ENCODE results near the gene PPP1R14C. TPM values are rescaled to one million over a fixed set of nuclear protein-coding genes. Genes with fewer than 3 reads are reported as not detected.
"Not testable (repeated sequence)": the region's sequence is repeated elsewhere in the genome, so short reads cannot be mapped to it uniquely, and the experiment has no call there.

PPP1R14C gene
- polyA plus RNA-seq, 1 donor from 2014 or later, result not detected

DNA sequence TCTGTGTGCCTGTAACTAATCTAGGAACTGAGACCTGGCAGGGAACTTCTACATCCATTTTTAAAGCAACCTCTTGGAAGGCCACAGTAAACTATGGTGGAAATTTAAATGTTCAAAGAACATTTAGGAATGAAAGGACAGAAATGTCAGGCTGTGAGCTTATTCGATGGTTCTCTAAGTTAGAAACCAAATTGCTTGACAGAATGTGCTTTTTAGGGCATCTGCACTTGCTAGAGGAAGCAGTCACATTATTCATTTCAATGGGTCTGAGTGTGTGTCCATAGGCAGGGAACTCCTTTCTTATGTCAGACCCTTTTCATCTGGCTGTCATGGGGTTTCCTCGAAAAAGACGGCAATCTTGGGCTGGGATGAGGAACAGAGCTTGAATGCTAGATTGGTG, 84.4 kb downstream of the PPP1R14C start:
- Mint-ChIP-seq H3K4me3 (no peak overlapping the region), H3K9me3 (peaks cover 0 to under 1% (median 0%) of the 10 kb centered on the region in 3 donors), H3K4me1 (no peaks in the 10 kb centered on the region), H3K27me3 (peaks cover 4% of the 10 kb centered on the region), H3K27ac (no peak overlapping the region), H3K36me3 (peaks cover 3% of the 10 kb centered on the region)

DNA sequence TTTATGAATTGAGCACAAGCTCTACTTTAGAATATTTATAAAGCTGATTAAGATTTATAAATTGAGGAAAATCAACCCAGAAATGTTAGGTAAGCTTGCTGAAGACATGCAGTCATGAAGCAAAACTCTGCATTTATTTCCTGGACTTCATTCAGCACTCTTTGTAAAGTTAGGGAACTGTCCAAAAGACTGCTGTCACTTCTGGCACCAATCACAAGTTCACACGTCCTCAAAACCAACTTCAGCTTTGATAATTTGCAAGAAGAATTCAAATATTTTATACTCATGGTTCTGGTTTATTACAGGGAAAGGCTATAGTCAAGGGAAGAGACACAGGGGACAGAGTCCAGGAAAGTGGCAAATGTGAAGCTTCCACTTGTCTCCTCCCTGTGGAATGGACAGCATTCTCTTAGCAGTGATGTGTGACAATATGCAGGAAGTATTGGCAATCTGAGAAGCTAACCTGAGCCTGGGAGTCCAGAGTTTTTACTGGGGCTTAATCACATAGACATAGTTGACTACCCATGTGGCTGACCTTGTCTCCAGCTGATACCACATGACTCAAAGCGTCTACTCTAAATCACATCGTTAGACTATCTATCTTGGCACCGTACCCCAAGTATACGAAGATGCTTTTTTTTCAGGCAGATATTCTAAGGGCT, 85.4 kb downstream of the PPP1R14C start:
- Mint-ChIP-seq H3K27me3 (peaks cover 4% of the 10 kb centered on the region), H3K27ac (no peak overlapping the region), H3K4me1 (peaks cover 0 to 8% (median 0%) of the 10 kb centered on the region in 3 donors), H3K36me3 (peaks cover 3% of the 10 kb centered on the region), H3K9me3 (peaks cover 0 to 8% (median 0%) of the 10 kb centered on the region in 3 donors), H3K4me3 (no peak overlapping the region)

DNA sequence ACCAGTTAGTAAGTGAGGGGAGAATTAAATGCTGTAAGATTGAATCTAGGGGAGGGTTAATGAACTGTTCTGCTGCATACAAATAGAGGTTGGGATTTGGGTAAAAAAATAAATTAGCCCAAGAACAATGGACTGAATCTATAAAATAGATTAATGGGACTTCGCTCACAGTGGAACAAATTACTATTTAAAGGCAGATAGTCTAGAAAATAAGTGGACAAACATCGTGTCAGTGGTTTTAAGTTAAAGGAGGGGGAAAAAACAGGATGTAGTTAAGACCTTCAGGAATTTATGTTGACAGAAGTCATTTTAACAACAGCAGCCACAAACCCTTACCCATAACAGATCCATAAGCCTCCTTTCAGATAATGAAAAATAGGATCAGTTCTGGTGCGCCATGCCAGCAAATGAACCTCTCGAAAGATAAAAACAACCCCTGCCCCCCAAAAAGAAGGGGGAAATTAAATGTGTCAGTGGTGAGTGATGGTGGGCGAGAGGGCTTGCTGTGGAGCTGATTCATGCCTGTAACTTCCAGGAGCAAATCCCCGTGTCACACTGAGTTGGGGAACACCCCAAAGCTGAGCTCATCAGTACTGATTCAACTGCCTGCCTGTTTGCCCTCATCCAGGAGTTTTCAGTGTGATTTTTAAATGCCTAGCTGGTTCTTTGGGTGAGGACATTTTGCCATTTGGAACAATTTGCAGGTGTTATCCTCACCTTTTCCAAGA, 86.8 kb downstream of the PPP1R14C start:
- Mint-ChIP-seq H3K9me3 (peaks cover 0 to 8% (median 2%) of the 10 kb centered on the region in 3 donors), H3K27ac (no peak overlapping the region), H3K4me1 (peaks cover 0 to 8% (median 0%) of the 10 kb centered on the region in 3 donors)

DNA sequence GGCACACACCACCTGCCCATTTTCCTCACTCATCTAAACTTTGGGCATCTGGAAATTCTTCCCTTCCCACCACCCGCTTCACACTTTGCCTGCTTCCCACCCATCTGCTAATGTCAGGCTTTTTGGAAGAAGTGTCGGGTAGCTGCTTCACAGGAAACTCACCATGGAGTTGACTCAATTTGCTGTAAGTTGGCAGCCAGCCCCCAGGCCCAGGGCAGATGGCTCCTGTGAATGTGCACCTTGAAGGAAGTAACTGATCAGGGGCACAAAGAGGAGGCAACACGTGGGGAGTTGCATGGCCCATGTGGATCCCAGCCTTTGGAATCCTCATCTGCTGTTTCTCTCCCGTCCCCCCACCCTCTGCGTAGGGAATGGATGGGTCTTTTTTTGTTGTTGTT, 87.3 kb downstream of the PPP1R14C start:
- no peak overlapping the region for H3K4me3 Mint-ChIP-seq
- H3K4me1 Mint-ChIP-seq, result peaks cover 0 to 8% (median under 1%) of the 10 kb centered on the region in 3 donors
- H3K9me3 Mint-ChIP-seq, result peaks cover 0 to 8% (median 2%) of the 10 kb centered on the region in 3 donors
- no peak overlapping the region for H3K27ac Mint-ChIP-seq
- H3K27me3 Mint-ChIP-seq, result peaks cover 4% of the 10 kb centered on the region
- H3K36me3 Mint-ChIP-seq, result peaks cover 3% of the 10 kb centered on the region

More for the DNA sequence above, 86.8 kb downstream of the PPP1R14C start:
- Mint-ChIP-seq H3K27me3 (peaks cover 4% of the 10 kb centered on the region), H3K36me3 (peaks cover 3% of the 10 kb centered on the region), H3K4me3 (no peak overlapping the region)

DNA sequence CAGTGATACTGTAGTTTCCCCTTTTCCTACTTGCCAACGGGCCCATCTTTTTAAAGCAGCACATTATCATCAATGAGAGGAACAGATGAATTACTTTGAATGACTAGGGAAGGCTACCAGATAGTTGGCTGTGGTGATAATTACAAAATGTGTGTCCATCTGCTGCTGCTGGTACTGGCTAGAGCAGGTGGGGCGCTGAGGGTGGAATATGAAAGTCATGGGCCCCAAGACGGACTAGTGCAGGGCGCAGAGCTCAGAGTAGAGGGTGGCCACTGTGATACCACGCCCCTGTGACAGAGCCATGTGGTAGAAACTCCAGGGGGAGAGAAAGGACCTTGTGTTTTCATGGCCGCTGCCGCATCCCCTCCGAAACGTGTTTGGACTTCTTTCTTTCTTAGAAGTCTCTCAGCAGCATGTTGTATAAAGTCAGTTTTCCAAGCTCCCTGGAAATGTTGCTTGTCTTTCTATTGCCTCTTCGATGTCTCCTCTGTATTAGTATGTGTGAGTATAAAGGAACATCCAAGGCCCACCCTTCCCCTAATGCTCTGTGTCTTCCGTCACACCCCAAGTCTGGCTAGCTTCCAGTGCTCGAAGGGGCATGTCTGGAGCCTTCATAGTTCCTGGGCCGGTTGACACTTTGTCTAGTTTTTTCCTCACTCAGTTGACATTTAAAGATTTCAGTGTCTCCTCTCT, 88.1 kb downstream of the PPP1R14C start:
- Mint-ChIP-seq H3K9me3 (peaks cover 0 to 8% (median 2%) of the 10 kb centered on the region in 3 donors), H3K36me3 (peaks cover 3% of the 10 kb centered on the region), H3K27me3 (peaks cover 4% of the 10 kb centered on the region), H3K4me1 (peaks cover 0 to 8% (median 3%) of the 10 kb centered on the region in 3 donors), H3K4me3 (no peak overlapping the region), H3K27ac (no peak overlapping the region)

DNA sequence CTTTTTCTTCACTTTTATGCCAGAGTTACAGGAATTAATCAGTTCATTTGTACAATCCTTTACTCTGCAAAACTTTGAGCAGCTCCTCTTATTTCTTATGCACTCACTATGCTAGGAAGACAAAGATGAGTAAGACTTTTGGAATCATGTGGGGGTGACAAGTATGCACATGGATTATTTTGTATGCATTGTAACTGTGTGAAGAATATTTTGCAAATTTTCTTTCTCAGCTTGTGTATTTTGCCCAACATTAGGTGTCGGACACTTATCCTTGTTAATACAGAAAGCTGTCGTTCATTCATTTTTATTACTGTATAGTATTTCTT, 88.6 kb downstream of the PPP1R14C start:
- Mint-ChIP-seq H3K27ac (no peak overlapping the region), H3K4me1 (peaks cover 3 to 8% (median 3%) of the 10 kb centered on the region in 3 donors), H3K4me3 (no peak overlapping the region), H3K27me3 (peaks cover 7% of the 10 kb centered on the region), H3K36me3 (peaks cover 3% of the 10 kb centered on the region), H3K9me3 (peaks cover 0 to 8% (median 2%) of the 10 kb centered on the region in 3 donors)

DNA sequence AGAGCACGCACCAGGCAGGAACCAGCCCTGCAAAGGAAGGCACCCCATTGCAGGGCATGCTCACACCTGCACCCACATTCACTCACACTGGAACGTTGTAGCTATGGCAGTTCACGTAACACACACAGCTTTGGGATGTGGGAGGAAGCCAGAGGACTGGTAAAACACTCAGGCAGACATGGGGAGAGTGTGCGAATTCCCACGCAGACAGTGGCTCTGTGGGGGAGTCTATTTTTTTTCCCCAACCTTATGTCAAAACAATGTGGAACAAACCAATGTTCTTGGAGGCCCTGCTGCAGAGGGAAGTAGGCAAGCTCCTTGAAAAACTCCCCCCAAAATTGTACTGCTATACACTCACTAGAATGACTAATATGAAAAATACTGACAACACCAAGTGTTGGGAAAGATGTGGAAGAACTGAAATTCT, 91.0 kb downstream of the PPP1R14C start:
- peak overlapping the region in 1 of 4 donors; percentile 65 for H3K4me3 Mint-ChIP-seq
- H3K9me3 Mint-ChIP-seq, result peaks cover 0 to 8% (median 4%) of the 10 kb centered on the region in 3 donors
- no peak overlapping the region for H3K27ac Mint-ChIP-seq
- H3K36me3 Mint-ChIP-seq, result peaks cover 4% of the 10 kb centered on the region
- peaks cover 9% of the 10 kb centered on the region for H3K27me3 Mint-ChIP-seq
- peaks cover 3 to 8% (median 3%) of the 10 kb centered on the region in 3 donors for H3K4me1 Mint-ChIP-seq

DNA sequence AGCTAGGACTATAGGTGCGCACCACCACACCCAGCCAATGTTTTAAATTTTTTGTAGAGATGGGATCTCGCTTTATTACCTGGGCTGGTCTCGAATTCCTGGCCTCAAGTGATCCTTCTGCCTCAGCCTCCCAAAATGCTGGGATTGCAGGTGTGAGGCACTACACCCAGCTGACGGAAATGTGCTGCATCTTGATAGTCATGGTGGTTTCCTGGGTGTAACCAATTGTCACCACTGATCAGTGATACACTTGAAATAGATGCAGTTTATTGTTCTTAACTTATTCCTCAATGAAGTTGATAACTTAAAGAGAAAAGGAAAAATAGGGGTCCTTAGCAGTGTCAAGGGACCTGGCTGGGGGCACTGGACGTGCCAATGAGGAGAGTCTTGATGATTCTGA, 92.4 kb downstream of the PPP1R14C start:
- peaks cover 9% of the 10 kb centered on the region for H3K27me3 Mint-ChIP-seq
- H3K9me3 Mint-ChIP-seq, result peaks cover 2 to 14% (median 4%) of the 10 kb centered on the region in 3 donors
- H3K4me3 Mint-ChIP-seq, result no peak overlapping the region
- no peak overlapping the region for H3K27ac Mint-ChIP-seq
- H3K4me1 Mint-ChIP-seq, result peaks cover 3 to 8% (median 3%) of the 10 kb centered on the region in 3 donors
- peaks cover 4% of the 10 kb centered on the region for H3K36me3 Mint-ChIP-seq

DNA sequence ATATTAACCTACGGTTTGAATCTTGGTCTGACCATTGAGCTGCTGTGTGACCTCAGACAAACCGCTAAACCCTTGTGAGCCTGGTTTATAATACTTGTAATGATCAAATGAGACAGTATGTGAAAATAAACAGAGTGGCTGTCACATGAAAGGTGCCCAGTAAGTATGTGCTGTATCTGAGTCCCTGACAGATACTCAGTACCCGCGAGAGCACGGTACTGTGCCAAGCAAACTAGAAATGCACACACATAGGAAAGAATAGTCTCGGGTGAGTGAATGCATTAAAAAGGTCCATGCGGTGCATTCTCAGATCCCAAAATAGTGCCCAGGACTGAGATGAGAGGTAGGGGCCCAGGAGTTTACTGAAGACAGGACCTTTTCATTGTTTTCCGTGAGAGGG, 93.3 kb downstream of the PPP1R14C start:
- H3K4me1 Mint-ChIP-seq, result peaks cover 3 to 8% (median 3%) of the 10 kb centered on the region in 3 donors
- H3K27me3 Mint-ChIP-seq, result peaks cover 9% of the 10 kb centered on the region
- H3K9me3 Mint-ChIP-seq, result peaks cover 2 to 15% (median 4%) of the 10 kb centered on the region in 3 donors
- H3K27ac Mint-ChIP-seq, result no peak overlapping the region
- peaks cover 4% of the 10 kb centered on the region for H3K36me3 Mint-ChIP-seq
- no peak overlapping the region for H3K4me3 Mint-ChIP-seq

DNA sequence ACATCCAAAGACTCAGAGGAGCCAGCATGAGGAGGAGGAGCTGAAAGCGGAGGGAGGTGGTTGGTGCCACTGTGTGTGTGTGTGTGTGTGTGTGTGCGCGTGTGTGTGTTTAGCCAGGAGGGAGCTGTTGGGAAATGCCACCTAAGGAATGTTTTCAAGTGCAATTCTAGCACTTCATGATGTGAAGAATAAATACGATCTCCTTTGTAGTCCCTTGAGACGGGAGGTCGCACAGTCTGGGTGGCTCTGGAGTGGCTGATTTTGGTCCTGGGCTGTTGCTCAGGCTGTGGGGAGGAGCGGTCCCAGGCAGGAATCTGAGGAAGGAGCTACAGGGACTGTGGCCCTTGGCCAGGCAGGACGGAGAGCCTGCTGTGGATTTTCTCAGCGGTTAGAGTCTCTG, 93.7 kb downstream of the PPP1R14C start:
- H3K27ac Mint-ChIP-seq, result no peak overlapping the region

DNA sequence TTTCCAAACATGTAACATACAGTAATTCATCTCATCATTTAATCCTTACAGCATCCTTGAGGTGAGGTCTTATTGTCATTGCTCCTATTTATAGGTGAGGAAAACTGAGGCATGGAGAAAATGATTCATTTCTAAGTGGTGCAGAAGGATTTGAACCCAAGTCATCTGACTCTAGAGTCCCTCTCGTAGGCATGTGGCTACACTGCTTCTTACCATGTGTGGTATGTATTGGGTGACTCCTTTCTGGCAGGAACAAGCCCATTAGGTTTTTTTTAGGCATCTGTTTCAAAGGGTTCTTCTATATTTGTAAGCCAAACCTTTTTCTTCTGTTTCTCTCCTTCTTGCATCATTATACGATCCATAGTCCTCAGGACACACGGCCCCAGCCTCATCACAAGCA, 94.8 kb downstream of the PPP1R14C start:
- H3K36me3 Mint-ChIP-seq, result peaks cover 5% of the 10 kb centered on the region
- H3K9me3 Mint-ChIP-seq, result peaks cover 2 to 11% (median 4%) of the 10 kb centered on the region in 3 donors
- no peak overlapping the region for H3K27ac Mint-ChIP-seq
- peaks cover 5% of the 10 kb centered on the region for H3K27me3 Mint-ChIP-seq
- peaks cover 3 to 6% (median 3%) of the 10 kb centered on the region in 3 donors for H3K4me1 Mint-ChIP-seq
- no peak overlapping the region for H3K4me3 Mint-ChIP-seq

More for the DNA sequence above, 93.7 kb downstream of the PPP1R14C start:
- Mint-ChIP-seq H3K4me1 (peaks cover 3 to 8% (median 3%) of the 10 kb centered on the region in 3 donors), H3K4me3 (no peak overlapping the region), H3K9me3 (peaks cover 2 to 15% (median 4%) of the 10 kb centered on the region in 3 donors), H3K36me3 (peaks cover 4% of the 10 kb centered on the region), H3K27me3 (peaks cover 5% of the 10 kb centered on the region)

DNA sequence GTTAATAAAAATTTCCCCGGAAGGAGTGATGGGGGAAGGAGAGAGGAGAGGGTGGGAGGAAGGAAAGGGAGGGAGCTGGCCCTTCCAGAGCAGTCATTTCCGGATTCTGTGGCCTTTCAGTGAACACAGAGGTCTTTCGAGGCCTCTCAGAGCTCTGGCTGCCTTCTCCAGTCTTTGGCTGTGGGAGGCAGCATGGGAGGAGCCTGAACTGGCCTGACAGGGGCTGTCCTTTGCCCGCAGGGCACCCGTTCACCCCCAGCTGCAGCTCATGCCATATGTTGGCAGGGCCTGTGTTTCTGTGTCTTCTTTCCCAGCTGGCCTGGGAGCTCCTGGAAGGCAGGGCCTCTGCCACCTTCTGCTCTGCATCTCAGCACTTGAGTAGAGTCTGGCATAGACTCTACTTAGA, 95.5 kb downstream of the PPP1R14C start:
- Mint-ChIP-seq H3K36me3 (peaks cover 5% of the 10 kb centered on the region), H3K27me3 (peaks cover 5% of the 10 kb centered on the region), H3K4me1 (peaks cover 0 to 3% (median 3%) of the 10 kb centered on the region in 3 donors), H3K27ac (no peak overlapping the region), H3K9me3 (peaks cover 2 to 7% (median 4%) of the 10 kb centered on the region in 3 donors), H3K4me3 (no peak overlapping the region)

DNA sequence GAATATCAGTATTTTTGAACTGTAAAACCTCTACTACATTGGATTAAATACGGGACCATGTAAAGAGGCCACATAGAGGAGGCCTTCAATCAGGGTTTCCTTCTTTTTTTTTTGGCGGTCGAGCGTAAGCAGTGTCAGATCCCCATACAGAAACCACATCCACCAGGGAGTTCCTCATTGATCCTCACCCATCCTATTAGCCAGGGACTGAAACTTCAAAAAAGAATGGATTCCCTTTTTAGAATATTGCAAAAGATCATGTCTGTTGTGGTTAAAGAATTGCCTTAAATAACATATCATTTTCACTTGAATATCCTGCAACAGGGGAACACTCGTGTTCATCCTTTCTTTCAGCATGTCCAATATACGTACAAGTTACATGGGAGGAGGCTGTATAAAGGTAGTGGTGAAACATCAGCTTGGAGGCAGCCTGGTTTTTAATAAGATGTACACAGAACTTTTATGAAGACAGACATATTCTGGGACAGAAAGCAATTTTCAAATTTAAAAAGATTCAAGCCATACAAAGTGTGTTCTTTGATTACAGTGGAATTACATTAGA, 96.1 kb downstream of the PPP1R14C start:
- Mint-ChIP-seq H3K4me1 (peaks cover 0 to 3% (median 3%) of the 10 kb centered on the region in 3 donors), H3K36me3 (peaks cover 5% of the 10 kb centered on the region), H3K9me3 (peaks cover 2 to 7% (median 4%) of the 10 kb centered on the region in 3 donors), H3K27me3 (peaks cover 5% of the 10 kb centered on the region), H3K4me3 (peak overlapping the region in 1 of 4 donors; percentile 70), H3K27ac (no peak overlapping the region)

DNA sequence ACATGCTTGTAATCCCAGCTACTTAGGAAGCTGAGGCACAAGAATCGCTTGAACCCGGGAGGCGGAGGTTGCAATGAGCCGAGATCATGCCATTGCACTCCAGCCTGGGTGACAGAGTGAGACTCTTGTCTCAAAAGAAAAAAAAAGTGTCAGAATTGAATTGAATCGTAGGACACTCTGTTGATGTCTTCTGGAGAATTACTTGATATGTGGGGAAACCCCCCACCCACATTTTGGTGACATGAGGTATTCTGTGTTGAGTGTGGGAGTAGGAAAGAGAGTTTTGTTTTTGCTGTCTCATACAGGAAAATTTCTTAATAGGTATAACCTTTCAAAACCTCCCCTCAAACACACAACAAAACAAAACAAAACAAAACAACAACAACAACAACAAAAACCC, 98.9 kb downstream of the PPP1R14C start:
- not testable (repeated sequence) for H3K27ac Mint-ChIP-seq, H3K27me3 Mint-ChIP-seq, H3K36me3 Mint-ChIP-seq, H3K4me1 Mint-ChIP-seq, H3K4me3 Mint-ChIP-seq, H3K9me3 Mint-ChIP-seq

Data from IgD-negative memory B cell (primary cell).